ENCODE measurements around the gene MLF2.

The MLF2 gene

DNA sequence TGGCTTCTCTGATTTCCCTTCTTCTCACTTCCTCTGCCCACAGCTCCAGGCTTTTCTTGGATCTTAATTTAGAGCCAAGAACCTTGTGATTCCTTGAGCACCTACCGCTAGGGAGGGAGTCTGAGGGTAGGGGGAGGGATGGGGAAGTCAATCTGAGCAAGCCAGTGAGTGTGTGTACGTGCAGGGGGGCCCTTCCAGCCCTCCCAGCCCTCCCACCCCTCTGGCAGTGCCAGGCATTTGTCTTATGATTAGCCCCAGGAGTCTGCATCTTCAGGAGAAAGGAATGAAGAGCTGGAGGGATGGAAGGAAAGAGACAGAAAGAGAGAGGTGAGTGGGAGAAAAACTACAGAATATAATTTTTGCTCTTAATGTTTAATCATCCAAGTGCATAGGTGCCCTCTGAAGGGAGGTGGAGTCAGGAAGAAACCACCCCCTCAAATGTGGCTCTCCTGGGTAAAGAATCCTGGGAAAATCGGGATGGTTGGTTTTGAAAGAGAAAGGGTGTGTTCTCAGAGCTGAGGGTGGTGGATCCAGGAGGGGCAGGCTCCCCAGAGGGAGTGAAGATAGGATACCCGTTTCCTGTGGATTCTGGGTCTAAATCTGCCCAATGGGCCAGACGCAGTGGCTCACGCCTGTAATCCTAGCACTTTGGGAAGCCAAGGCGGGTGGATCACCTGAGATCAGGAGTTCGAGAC lies 54.4 kb downstream of the MLF2 start:
- no peak overlapping the region for H3K27ac ChIP-seq
- no peaks in the 10 kb centered on the region for H3K36me3 ChIP-seq (replicated peaks)
- TF ChIP-seq, protein P1, sequence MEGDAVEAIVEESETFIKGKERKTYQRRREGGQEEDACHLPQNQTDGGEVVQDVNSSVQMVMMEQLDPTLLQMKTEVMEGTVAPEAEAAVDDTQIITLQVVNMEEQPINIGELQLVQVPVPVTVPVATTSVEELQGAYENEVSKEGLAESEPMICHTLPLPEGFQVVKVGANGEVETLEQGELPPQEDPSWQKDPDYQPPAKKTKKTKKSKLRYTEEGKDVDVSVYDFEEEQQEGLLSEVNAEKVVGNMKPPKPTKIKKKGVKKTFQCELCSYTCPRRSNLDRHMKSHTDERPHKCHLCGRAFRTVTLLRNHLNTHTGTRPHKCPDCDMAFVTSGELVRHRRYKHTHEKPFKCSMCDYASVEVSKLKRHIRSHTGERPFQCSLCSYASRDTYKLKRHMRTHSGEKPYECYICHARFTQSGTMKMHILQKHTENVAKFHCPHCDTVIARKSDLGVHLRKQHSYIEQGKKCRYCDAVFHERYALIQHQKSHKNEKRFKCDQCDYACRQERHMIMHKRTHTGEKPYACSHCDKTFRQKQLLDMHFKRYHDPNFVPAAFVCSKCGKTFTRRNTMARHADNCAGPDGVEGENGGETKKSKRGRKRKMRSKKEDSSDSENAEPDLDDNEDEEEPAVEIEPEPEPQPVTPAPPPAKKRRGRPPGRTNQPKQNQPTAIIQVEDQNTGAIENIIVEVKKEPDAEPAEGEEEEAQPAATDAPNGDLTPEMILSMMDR (IDR thresholded peaks at IDR 0.05; ENCODE audit: low read depth, low read length, missing control alignments) = no peak
- DNase-seq = no peak
- H3K27me3 ChIP-seq (replicated peaks) = peaks cover 28% of the 10 kb centered on the region
- no peak overlapping the region for H3K4me3 ChIP-seq (ENCODE audit: low read depth, low read length)
- in situ Hi-C loops (cut with HindIII; ENCODE audit: low pct_ligation_motif_present, low sequenced_read_pairs) = no loop called here
